GM19463 (cell line): Measurements from ENCODE around the gene C2orf49.

Source experiments
- ATAC-seq: cut with Tn5 transposase; IDR thresholded peaks from one replicate; pipeline ENCODE4 v1.9.1; 2021; ENCODE audit warnings: mild to moderate bottlenecking, moderate library complexity; ENCODE audit not compliant: unreplicated experiment

The C2orf49 gene

GRCh38 chr2:105337122-105338019 is at the start of gene C2orf49:
Gene C2orf49, plus strand, starts transcription at chr2:105337540. Its CDS starts 48 bp downstream, at chr2:105337588.
- ATAC-seq: peak; percentile 94

- ATAC-seq: peak; percentile 48
Measured at GRCh38 chr2:105287692-105288091, 49.6 kb upstream of the C2orf49 start.

GRCh38 chr2:105288133-105288532 is 49.2 kb upstream of the C2orf49 start:
- ATAC-seq: no peak

GRCh38 chr2:105290981-105291660 is 46.2 kb upstream of the C2orf49 start:
- ATAC-seq: no peak

GRCh38 chr2:105291981-105292380 is 45.4 kb upstream of the C2orf49 start:
- no peak for ATAC-seq

GRCh38 chr2:105294046-105294445 is 43.3 kb upstream of the C2orf49 start:
- no peak for ATAC-seq

GRCh38 chr2:105294844-105295481 is 42.4 kb upstream of the C2orf49 start:
- peak; percentile 57 for ATAC-seq

GRCh38 chr2:105296017-105296611 is 41.2 kb upstream of the C2orf49 start:
- no peak for ATAC-seq

GRCh38 chr2:105297216-105297615 is 40.1 kb upstream of the C2orf49 start:
- ATAC-seq: no peak

GRCh38 chr2:105298017-105298416 is 39.3 kb upstream of the C2orf49 start:
- no peak for ATAC-seq

GRCh38 chr2:105299290-105299689 is 38.0 kb upstream of the C2orf49 start:
- ATAC-seq: no peak

- ATAC-seq: no peak
Measured at GRCh38 chr2:105301646-105302045, 35.7 kb upstream of the C2orf49 start.

GRCh38 chr2:105307146-105307545 is 30.2 kb upstream of the C2orf49 start:
- no peak for ATAC-seq

- ATAC-seq: no peak
Measured at GRCh38 chr2:105307550-105307949, 29.8 kb upstream of the C2orf49 start.

GRCh38 chr2:105307962-105308361 is 29.4 kb upstream of the C2orf49 start:
- no peak for ATAC-seq

GRCh38 chr2:105308382-105309146 is 28.8 kb upstream of the C2orf49 start:
- no peak for ATAC-seq

GRCh38 chr2:105309147-105309545 is 28.2 kb upstream of the C2orf49 start:
- ATAC-seq: no peak

- no peak for ATAC-seq
Measured at GRCh38 chr2:105313877-105314276, 23.5 kb upstream of the C2orf49 start.

- peak; percentile 65 for ATAC-seq
Measured at GRCh38 chr2:105315314-105315713, 22.0 kb upstream of the C2orf49 start.

GRCh38 chr2:105317937-105318336 is 19.4 kb upstream of the C2orf49 start:
- no peak for ATAC-seq
